IMR-90 (cell line): Measurements from ENCODE around the gene TINCR. TPM values are rescaled to one million over a fixed set of nuclear protein-coding genes. Genes with fewer than 3 reads are reported as not detected.

Experiments used
- ATAC-seq: fragments of 200-7000 bp; cut with Tn5 transposase; 2 replicates; pipeline ENCODE4 v1.9.1; 2020; ENCODE audit warnings: low read depth, mild to moderate bottlenecking, moderate library complexity
- BruUV-seq: library from RNA; stranded (reverse); fragments of 400-500 nt; replicated peaks from 2 replicates; lab custom pipeline; 2021; lab: Mats Ljungman, UMichigan
- CTCF ChIA-PET: fragments of 300-600 bp; formaldehyde crosslinking; extraction: SDS; loops from one replicate; lab custom pipeline; 2021; ENCODE audit warnings: antibody characterized with exemption; lab: Yijun Ruan, JAX
- POLR2A ChIA-PET: fragments of 300-600 bp; sonication (Branson Sonifier 250); formaldehyde crosslinking; loops from one replicate; lab custom pipeline; 2022; ENCODE audit warnings: antibody characterized with exemption; ENCODE audit not compliant: unreplicated experiment; lab: Charles Lee
- DNase-seq: peaks from one replicate; pipeline ENCODE4 v3.0.0; 2013
- H2AFZ ChIP-seq: replicated peaks from 2 replicates; pipeline ENCODE3; 2013; ENCODE audit warnings: low read length, mild to moderate bottlenecking; ENCODE audit not compliant: poor library complexity
- H2AK5ac ChIP-seq: 2 replicates; pipeline ENCODE4 v1.6.1; 2013; ENCODE audit warnings: low read depth, low read length, inconsistent platforms
- H2AK9ac ChIP-seq: replicated peaks from 2 replicates; pipeline ENCODE3; 2013; ENCODE audit warnings: mild to moderate bottlenecking, low read depth, low read length, moderate library complexity; ENCODE audit not compliant: poor library complexity
- H2BK120ac ChIP-seq: 2 replicates; pipeline ENCODE4 v1.6.1; 2013; ENCODE audit warnings: low read depth, low read length, inconsistent platforms
- H2BK15ac ChIP-seq: 3 replicates; pipeline ENCODE4 v1.6.1; 2013; ENCODE audit warnings: low read depth, low read length, inconsistent platforms
- H2BK20ac ChIP-seq: 2 replicates; pipeline ENCODE4 v1.6.1; 2013; ENCODE audit warnings: low read depth, mild to moderate bottlenecking, inconsistent platforms, low read length, moderate library complexity
- H2BK5ac ChIP-seq: 2 replicates; pipeline ENCODE4 v1.6.1; 2013; ENCODE audit warnings: mild to moderate bottlenecking, low read depth, low read length, inconsistent platforms; ENCODE audit not compliant: poor library complexity, severe bottlenecking
- H3K14ac ChIP-seq: replicated peaks from 2 replicates; pipeline ENCODE4 v1.6.1; 2013; ENCODE audit warnings: low read depth, low read length, inconsistent platforms
- H3K18ac ChIP-seq: 2 replicates; pipeline ENCODE4 v1.6.1; 2013; ENCODE audit warnings: low read depth, low read length, control low read depth
- H3K23ac ChIP-seq: 2 replicates; pipeline ENCODE4 v1.6.1; 2013; ENCODE audit warnings: low read depth, low read length, inconsistent platforms
- H3K27ac ChIP-seq: 2 replicates; pipeline ENCODE4 v1.5.1; 2013; ENCODE audit warnings: mild to moderate bottlenecking, control low read depth, low read length; ENCODE audit not compliant: insufficient read depth
- H3K27me3 ChIP-seq: 2 replicates; pipeline ENCODE4 v1.6.1; 2013; ENCODE audit warnings: low read length; ENCODE audit not compliant: control insufficient read depth, insufficient read depth
- H3K36me3 ChIP-seq: 2 replicates; pipeline ENCODE4 v1.6.1; 2013; ENCODE audit warnings: low read length, mixed read lengths; ENCODE audit not compliant: control insufficient read depth, insufficient read depth
- H3K4ac ChIP-seq: 2 replicates; pipeline ENCODE4 v1.6.1; 2013; ENCODE audit warnings: low read depth, low read length, inconsistent platforms
- H3K4me1 ChIP-seq: 2 replicates; pipeline ENCODE4 v1.6.1; 2013; ENCODE audit warnings: low read length, mixed read lengths; ENCODE audit not compliant: control insufficient read depth, insufficient read depth
- H3K4me2 ChIP-seq: 2 replicates; pipeline ENCODE4 v1.6.1; 2013; ENCODE audit warnings: low read depth, mild to moderate bottlenecking, control low read depth, low read length, moderate library complexity
- H3K4me3 ChIP-seq: 2 replicates; pipeline ENCODE4 v1.5.1; 2013; ENCODE audit warnings: low read depth, mild to moderate bottlenecking, control low read depth, low read length, moderate library complexity; ENCODE audit not compliant: insufficient read depth
- H3K56ac ChIP-seq: 2 replicates; pipeline ENCODE4 v1.6.1; 2013; ENCODE audit warnings: low read length, inconsistent platforms; ENCODE audit not compliant: insufficient read depth; ENCODE audit errors: extremely low read depth
- H3K79me1 ChIP-seq, 2 experiments: 2 replicates each; pipeline ENCODE4 v1.6.1; 2013; ENCODE audit warnings: low read length in 2 of 2, inconsistent platforms in 1 of 2, low read depth in 1 of 2
- H3K9ac ChIP-seq: 2 replicates; pipeline ENCODE4 v1.6.1; 2013; ENCODE audit warnings: low read depth, low read length, control low read depth
- H3K9me1 ChIP-seq: 2 replicates; pipeline ENCODE4 v1.6.1; 2013; ENCODE audit warnings: low read length, inconsistent platforms; ENCODE audit not compliant: insufficient read depth
- H3K9me3 ChIP-seq: 2 replicates; pipeline ENCODE4 v1.6.1; 2013; ENCODE audit warnings: low read length; ENCODE audit not compliant: control insufficient read depth, insufficient read depth
- H4K20me1 ChIP-seq: 2 replicates; pipeline ENCODE4 v1.6.1; 2013; ENCODE audit warnings: low read length, inconsistent platforms; ENCODE audit not compliant: insufficient read depth
- H4K5ac ChIP-seq: 2 replicates; pipeline ENCODE4 v1.6.1; 2013; ENCODE audit warnings: mild to moderate bottlenecking, low read depth, low read length, control low read depth
- H4K8ac ChIP-seq, 2 experiments: 2 replicates each; pipeline ENCODE4 v1.6.1; 2013; ENCODE audit warnings: low read depth in 2 of 2, low read length in 2 of 2, control low read depth in 1 of 2, inconsistent platforms in 1 of 2
- H4K91ac ChIP-seq: 2 replicates; pipeline ENCODE4 v1.6.1; 2013; ENCODE audit warnings: low read depth, low read length, inconsistent platforms; ENCODE audit not compliant: insufficient read depth
- BHLHE40 ChIP-seq: fragments of 150-350 bp; IDR thresholded peaks from 2 replicates; pipeline ENCODE4 v1.6.1; 2016; ENCODE audit warnings: mild to moderate bottlenecking, low read depth, low read length
- CEBPB ChIP-seq: IDR thresholded peaks from 2 replicates; pipeline ENCODE4 v1.6.1; 2012; ENCODE audit warnings: low read depth, low read length, improper control_type of control experiment
- CHD1 ChIP-seq: IDR thresholded peaks from 2 replicates; pipeline ENCODE4 v1.6.1; 2012; ENCODE audit warnings: low read depth, low read length, improper control_type of control experiment
- FOS ChIP-seq: fragments of 150-350 bp; IDR thresholded peaks from 2 replicates; pipeline ENCODE4 v1.6.1; 2016; ENCODE audit warnings: low read depth, low read length
- MAFK ChIP-seq: IDR thresholded peaks from 2 replicates; pipeline ENCODE4 v1.6.1; 2012; ENCODE audit warnings: low read depth, low read length, improper control_type of control experiment
- MAZ ChIP-seq: IDR thresholded peaks from 2 replicates; pipeline ENCODE4 v1.6.1; 2012; ENCODE audit warnings: low read depth, mild to moderate bottlenecking, low read length, improper control_type of control experiment, moderate library complexity, borderline replicate concordance
- MXI1 ChIP-seq: IDR thresholded peaks from 2 replicates; pipeline ENCODE4 v1.6.1; 2012; ENCODE audit warnings: low read depth, mild to moderate bottlenecking, low read length, moderate library complexity, borderline replicate concordance
- NFE2L2 ChIP-seq: fragments of 150-350 bp; IDR thresholded peaks from 2 replicates; pipeline ENCODE4 v1.6.1; 2016; ENCODE audit warnings: low read depth, mild to moderate bottlenecking, low read length
- POLR2A ChIP-seq: IDR thresholded peaks from 2 replicates; pipeline ENCODE4 v1.6.1; 2012; ENCODE audit warnings: mild to moderate bottlenecking, low read depth, low read length
- RAD21 ChIP-seq: IDR thresholded peaks from 2 replicates; pipeline ENCODE4 v1.6.1; 2012; ENCODE audit warnings: low read length, improper control_type of control experiment
- RCOR1 ChIP-seq: IDR thresholded peaks from 2 replicates; pipeline ENCODE4 v1.6.1; 2012; ENCODE audit warnings: mild to moderate bottlenecking, low read length, improper control_type of control experiment; ENCODE audit not compliant: insufficient replicate concordance
- RFX5 ChIP-seq: IDR thresholded peaks from 2 replicates; pipeline ENCODE4 v1.8.0; 2012; ENCODE audit warnings: low read depth, mild to moderate bottlenecking, low read length, moderate library complexity
- SMC3 ChIP-seq: fragments of 150-350 bp; IDR thresholded peaks from 2 replicates; pipeline ENCODE4 v1.6.1; 2016; ENCODE audit warnings: low read depth, mild to moderate bottlenecking, antibody characterized with exemption, low read length, moderate library complexity
- WGBS, 2 experiments: methylation state at CpG; one replicate each; pipeline versions ENCODE4 v1.1.5 to v1.1.7; 2013; ENCODE audit warnings: missing lambda C conversion rate in 2 of 2; ENCODE audit not compliant: insufficient read length in 1 of 2; ENCODE audit errors: extremely low coverage in 2 of 2; 5-methylcytosine and 5-hydroxymethylcytosine counted together
- dilution Hi-C: fragments of 300-500 bp; cut with HindIII; formaldehyde crosslinking; loops from one replicate; pipeline ENCODE4 v1.14.3; 2018; ENCODE audit warnings: low sequenced_read_pairs; ENCODE audit not compliant: unreplicated experiment
- in situ Hi-C: fragments of 300-500 bp; cut with MboI; formaldehyde crosslinking; loops from 3 replicates; pipeline ENCODE4 v1.14.3; 2019; ENCODE audit warnings: low sequenced_read_pairs, inconsistent platforms, mixed read lengths
- intact Hi-C: fragments of 100-400 bp; cut with micrococcal nuclease; formaldehyde crosslinking; loops from 2 replicates; pipeline ENCODE4 v1.10.0; 2022
- polyA plus RNA-seq, 3 experiments: library from polyadenylated mRNA; depleted of rRNA; stranded (reverse); fragments of >200 nt; gene quantifications; 2 replicates each; pipeline ENCODE4 v1.2.3, GENCODE V29; 2012; ENCODE audit warnings: low replicate concordance in 1 of 3
- total RNA-seq: library from RNA; depleted of rRNA; stranded (reverse); fragments of >200 nt; gene quantifications from 2 replicates; pipeline ENCODE4 v1.2.3, GENCODE V29; 2012
- TF ChIP-seq, protein P1 (sequence below): fragments of 150-350 bp; IDR thresholded peaks from 2 replicates; pipeline ENCODE4 v1.6.1; 2017; ENCODE audit warnings: mild to moderate bottlenecking, antibody characterized with exemption, low read length, low read depth
- TF ChIP-seq, protein P2 (sequence below): conservative IDR thresholded peaks from 2 replicates; pipeline ENCODE4 v1.5.1; 2012; ENCODE audit warnings: mild to moderate bottlenecking, low read depth, low read length, improper control_type of control experiment
- TF ChIP-seq, protein P3 (sequence below): fragments of 150-350 bp; IDR thresholded peaks from 2 replicates; pipeline ENCODE4 v1.6.1; 2016; ENCODE audit warnings: low read depth, mild to moderate bottlenecking, low read length, moderate library complexity, borderline replicate concordance

Gene TINCR
- total and polyA plus RNA-seq, 2 of the 4 experiments (the other 2 are of a cell fraction) = 0.05 TPM; not detected in 1

GRCh38 chr19:5530701-5531100 is 37.1 kb downstream of the TINCR start:
- H3K18ac ChIP-seq = no peak overlapping the region
- H2AFZ ChIP-seq = no peak overlapping the region
- in situ Hi-C loops = no loop called here
- H3K9ac ChIP-seq = no peak overlapping the region
- no peak overlapping the region for H2AK5ac ChIP-seq
- TF ChIP-seq CEBPB (no peak), RAD21 (no peak), SMC3 (no peak), RCOR1 (no peak), MXI1 (no peak), RFX5 (no peak), CHD1 (no peak), MAFK (no peak), POLR2A (no peak), BHLHE40 (no peak), NFE2L2 (no peak), FOS (no peak), MAZ (no peak)
- TF ChIP-seq, protein P1, sequence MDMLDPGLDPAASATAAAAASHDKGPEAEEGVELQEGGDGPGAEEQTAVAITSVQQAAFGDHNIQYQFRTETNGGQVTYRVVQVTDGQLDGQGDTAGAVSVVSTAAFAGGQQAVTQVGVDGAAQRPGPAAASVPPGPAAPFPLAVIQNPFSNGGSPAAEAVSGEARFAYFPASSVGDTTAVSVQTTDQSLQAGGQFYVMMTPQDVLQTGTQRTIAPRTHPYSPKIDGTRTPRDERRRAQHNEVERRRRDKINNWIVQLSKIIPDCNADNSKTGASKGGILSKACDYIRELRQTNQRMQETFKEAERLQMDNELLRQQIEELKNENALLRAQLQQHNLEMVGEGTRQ = no peak
- TF ChIP-seq, protein P2, sequence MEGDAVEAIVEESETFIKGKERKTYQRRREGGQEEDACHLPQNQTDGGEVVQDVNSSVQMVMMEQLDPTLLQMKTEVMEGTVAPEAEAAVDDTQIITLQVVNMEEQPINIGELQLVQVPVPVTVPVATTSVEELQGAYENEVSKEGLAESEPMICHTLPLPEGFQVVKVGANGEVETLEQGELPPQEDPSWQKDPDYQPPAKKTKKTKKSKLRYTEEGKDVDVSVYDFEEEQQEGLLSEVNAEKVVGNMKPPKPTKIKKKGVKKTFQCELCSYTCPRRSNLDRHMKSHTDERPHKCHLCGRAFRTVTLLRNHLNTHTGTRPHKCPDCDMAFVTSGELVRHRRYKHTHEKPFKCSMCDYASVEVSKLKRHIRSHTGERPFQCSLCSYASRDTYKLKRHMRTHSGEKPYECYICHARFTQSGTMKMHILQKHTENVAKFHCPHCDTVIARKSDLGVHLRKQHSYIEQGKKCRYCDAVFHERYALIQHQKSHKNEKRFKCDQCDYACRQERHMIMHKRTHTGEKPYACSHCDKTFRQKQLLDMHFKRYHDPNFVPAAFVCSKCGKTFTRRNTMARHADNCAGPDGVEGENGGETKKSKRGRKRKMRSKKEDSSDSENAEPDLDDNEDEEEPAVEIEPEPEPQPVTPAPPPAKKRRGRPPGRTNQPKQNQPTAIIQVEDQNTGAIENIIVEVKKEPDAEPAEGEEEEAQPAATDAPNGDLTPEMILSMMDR = no peak
- TF ChIP-seq, protein P3, sequence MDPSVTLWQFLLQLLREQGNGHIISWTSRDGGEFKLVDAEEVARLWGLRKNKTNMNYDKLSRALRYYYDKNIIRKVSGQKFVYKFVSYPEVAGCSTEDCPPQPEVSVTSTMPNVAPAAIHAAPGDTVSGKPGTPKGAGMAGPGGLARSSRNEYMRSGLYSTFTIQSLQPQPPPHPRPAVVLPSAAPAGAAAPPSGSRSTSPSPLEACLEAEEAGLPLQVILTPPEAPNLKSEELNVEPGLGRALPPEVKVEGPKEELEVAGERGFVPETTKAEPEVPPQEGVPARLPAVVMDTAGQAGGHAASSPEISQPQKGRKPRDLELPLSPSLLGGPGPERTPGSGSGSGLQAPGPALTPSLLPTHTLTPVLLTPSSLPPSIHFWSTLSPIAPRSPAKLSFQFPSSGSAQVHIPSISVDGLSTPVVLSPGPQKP = no peak
- H3K23ac ChIP-seq = no peak overlapping the region
- H3K14ac ChIP-seq = no peak overlapping the region
- H4K20me1 ChIP-seq = no peaks in the 10 kb centered on the region
- peaks cover 15% of the 10 kb centered on the region for H3K9me3 ChIP-seq
- 88% methylated on average over 4 of the region's 11 CpGs; no CpG with 5 or more reads in 1 of the 2 experiments for WGBS, 2 experiments
- H3K27ac ChIP-seq = no peak overlapping the region
- no peak overlapping the region for H2BK120ac ChIP-seq
- no peak overlapping the region for H4K5ac ChIP-seq
- H3K4ac ChIP-seq = no peak overlapping the region
- no peak overlapping the region for H4K91ac ChIP-seq
- no peak overlapping the region for H2BK15ac ChIP-seq
- H3K4me3 ChIP-seq = no peak overlapping the region
- DNase-seq = no peak
- no peaks in the 10 kb centered on the region for H3K9me1 ChIP-seq
- H3K79me1 ChIP-seq = no peaks in the 10 kb centered on the region
- ChIA-PET CTCF (no interaction called here), POLR2A (no interaction called here)
- ATAC-seq = no peak
- H3K56ac ChIP-seq = no peak overlapping the region
- BruUV-seq = no TSS peak
- H4K8ac ChIP-seq = no peak overlapping the region
- H2AK9ac ChIP-seq = no peak overlapping the region
- H2BK5ac ChIP-seq = no peak overlapping the region
- intact Hi-C loops = no loop called here
- dilution Hi-C loops = no loop called here
- H3K4me2 ChIP-seq = no peak overlapping the region
- peaks cover 10% of the 10 kb centered on the region; the same call in 1 of the 2 replicates for H3K27me3 ChIP-seq
- H3K36me3 ChIP-seq = no peaks in the 10 kb centered on the region
- no peak overlapping the region for H2BK20ac ChIP-seq
- H3K4me1 ChIP-seq = no peaks in the 10 kb centered on the region
